GM23338 (cell line): ENCODE data around the gene LUZP2.

ENCODE experiments used
- CTCF ChIP-seq, 2 experiments: fragments of 200-600 bp in 1 of 2; sonication (generic) in 1 of 2; conservative IDR thresholded peaks; 2 replicates each; pipeline versions ENCODE4 v1.5.1 to v1.6.1; 2016 to 2017; ENCODE audit warnings: antibody characterized with exemption in 2 of 2, low read depth in 2 of 2, mild to moderate bottlenecking in 2 of 2, moderate library complexity in 1 of 2
- REST ChIP-seq: IDR thresholded peaks from one replicate; pipeline ENCODE4 v1.6.1; 2018; ENCODE audit warnings: antibody characterized with exemption; ENCODE audit not compliant: unreplicated experiment
- STAT1 ChIP-seq: IDR thresholded peaks from one replicate; pipeline ENCODE4 v1.6.1; 2016; ENCODE audit warnings: antibody characterized with exemption; ENCODE audit not compliant: unreplicated experiment

GRCh38 chr11:24866743-24867142 is 369.9 kb downstream of the LUZP2 start:
- TF ChIP-seq STAT1, result no peak
- TF ChIP-seq CTCF (conservative IDR thresholded peaks at IDR 0.05; ENCODE audit: low read depth in 2 of 2), result no peak
- no peak for TF ChIP-seq REST
